Retinal pigment epithelial cell (primary cell): Measurements from ENCODE around the gene NPC1.

ENCODE experiments used
- DNase-seq: peaks from one replicate; pipeline ENCODE4 v3.0.0-alpha.2; 2010; ENCODE audit warnings: low read depth
- H3K4me3 ChIP-seq: 2 replicates; pipeline ENCODE4 v1.5.1; 2011; ENCODE audit warnings: mild to moderate bottlenecking, low read length, control low read depth, moderate library complexity
- TF ChIP-seq, protein P1 (sequence below): conservative IDR thresholded peaks from 2 replicates; pipeline ENCODE4 v1.5.1; 2011; ENCODE audit warnings: low read depth, low read length, control low read depth, inconsistent platforms

Gene NPC1

DNA sequence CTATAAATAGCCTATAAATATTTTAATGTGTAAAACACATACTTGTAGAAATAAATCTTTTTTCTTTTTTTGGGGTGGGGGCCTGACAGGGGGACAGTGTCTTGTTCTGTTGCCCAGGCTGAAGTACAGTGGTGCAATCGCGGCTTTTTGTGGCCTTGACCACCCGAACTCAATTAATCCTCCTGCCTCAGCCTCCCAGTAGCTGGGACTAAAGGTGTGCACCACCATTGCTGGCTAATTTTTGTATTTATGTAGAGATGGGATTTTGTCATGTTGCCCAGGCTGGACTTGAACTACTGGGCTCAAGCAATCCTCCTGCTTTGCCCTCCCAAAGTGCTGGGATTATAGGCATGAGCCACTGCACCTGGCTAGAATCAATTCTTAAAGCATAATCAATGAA is 37.6 kb downstream of the NPC1 start:
- TF ChIP-seq, protein P1, sequence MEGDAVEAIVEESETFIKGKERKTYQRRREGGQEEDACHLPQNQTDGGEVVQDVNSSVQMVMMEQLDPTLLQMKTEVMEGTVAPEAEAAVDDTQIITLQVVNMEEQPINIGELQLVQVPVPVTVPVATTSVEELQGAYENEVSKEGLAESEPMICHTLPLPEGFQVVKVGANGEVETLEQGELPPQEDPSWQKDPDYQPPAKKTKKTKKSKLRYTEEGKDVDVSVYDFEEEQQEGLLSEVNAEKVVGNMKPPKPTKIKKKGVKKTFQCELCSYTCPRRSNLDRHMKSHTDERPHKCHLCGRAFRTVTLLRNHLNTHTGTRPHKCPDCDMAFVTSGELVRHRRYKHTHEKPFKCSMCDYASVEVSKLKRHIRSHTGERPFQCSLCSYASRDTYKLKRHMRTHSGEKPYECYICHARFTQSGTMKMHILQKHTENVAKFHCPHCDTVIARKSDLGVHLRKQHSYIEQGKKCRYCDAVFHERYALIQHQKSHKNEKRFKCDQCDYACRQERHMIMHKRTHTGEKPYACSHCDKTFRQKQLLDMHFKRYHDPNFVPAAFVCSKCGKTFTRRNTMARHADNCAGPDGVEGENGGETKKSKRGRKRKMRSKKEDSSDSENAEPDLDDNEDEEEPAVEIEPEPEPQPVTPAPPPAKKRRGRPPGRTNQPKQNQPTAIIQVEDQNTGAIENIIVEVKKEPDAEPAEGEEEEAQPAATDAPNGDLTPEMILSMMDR: no peak
- no peak for DNase-seq

DNA sequence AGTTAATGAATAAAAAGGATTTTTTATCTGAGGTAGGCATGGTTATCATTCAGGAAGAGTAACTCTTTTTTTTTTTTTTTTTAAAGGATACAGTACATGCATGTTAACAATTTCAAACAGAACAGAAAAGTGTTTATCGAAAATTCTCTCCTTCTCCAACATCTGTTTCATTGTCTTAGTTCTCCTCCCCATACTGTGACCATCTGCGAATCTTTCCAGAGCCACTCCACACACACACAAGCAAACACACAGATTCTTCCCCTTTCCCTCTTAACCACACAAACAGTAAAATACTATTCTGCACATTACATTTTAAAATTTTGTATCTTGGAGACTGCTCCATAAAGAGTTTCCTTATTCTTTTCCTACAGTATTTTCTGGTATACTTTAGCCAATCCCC is 38.0 kb downstream of the NPC1 start:
- no peak overlapping the region for H3K4me3 ChIP-seq
- TF ChIP-seq, protein P1: no peak
- DNase-seq: no peak

More for the DNA sequence above, 37.6 kb downstream of the NPC1 start:
- H3K4me3 ChIP-seq: no peak overlapping the region

DNA sequence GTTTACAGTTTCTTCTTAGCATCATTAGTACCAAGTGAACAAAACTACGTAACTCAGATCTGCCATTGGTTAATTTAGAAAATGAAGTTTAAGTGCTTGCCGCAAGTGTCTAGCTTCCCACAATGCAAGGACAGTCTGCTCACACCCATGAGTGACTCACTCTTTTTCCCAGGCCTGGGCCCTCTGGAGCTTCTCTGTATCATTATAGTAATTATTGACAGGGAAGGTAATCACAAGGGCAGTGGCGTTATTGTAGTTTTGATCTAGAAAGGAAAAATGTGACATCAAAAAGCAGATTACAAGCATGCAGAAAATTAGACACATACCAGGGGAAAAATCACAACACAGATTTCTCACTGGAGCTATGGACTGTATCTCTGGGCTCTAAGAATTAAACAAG is 38.5 kb downstream of the NPC1 start:
- TF ChIP-seq, protein P1: no peak
- DNase-seq: no peak
- H3K4me3 ChIP-seq: no peak overlapping the region

DNA sequence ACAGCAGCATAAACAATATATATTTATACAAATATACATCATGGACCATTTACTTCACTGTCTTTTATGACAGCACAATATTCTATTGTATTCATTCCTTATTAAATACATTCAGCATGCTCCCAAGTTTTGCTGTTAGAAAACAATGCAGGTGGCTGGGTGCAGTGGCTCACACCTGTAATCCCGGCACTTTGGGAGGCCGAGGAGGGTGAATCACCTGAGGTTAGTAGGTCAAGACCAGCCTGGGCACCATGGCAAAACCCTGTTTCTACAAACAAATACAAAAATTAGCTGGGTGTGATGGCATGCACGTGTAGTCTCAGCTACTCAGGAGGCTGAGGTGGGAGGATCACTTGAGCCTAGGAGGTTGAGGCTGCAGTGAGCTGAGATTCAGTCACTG is 39.0 kb downstream of the NPC1 start:
- TF ChIP-seq, protein P1: no peak

DNA sequence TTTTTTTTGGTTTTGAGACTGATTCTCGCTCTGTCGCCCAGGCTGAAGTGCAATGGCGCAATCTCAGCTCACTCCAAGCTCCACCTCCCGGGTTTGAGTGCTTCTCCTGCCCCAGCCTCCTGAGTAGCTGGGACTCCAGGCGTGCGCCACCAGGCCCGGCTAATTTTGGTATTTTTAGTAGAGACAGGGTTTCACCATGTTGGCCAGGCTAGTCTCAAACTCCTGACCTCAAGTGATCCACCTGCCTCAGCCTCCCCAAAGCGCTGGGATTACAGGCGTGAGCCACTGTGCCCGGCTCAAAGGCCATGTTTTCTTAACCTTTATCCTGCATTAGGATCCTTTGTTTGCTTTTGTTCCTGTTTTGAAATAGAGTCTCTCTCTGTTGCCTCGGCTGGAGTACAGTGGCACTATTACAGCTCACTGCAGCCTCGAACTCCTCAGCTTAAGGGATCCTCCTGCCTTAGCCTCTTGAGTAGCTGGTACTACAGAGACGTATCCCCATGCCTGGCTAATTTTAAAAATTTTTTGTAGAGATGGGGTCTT is 41.0 kb downstream of the NPC1 start:
- TF ChIP-seq, protein P1: no peak
- no peak overlapping the region for H3K4me3 ChIP-seq
- DNase-seq: no peak

More for the DNA sequence above, 39.0 kb downstream of the NPC1 start:
- no peak overlapping the region for H3K4me3 ChIP-seq
- no peak for DNase-seq

DNA sequence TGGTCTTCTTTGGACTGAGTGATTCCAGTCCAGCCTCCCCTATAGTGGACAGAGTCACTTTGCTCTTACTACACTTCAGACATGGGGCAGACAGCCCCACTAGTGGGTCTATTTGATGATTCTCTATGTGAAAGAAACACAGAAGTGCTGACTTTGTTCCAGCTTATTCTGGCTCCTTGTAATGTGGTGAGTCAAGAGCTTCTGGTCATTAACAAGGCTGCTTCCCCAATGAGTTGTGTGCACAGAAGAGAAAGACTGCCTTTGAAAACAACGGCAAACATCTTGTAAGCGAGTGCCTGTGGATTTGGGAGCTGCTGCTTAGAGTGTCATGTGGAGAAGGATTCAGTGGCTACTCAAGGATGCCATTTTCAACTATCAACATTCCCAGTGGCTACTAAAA is 43.8 kb downstream of the NPC1 start:
- H3K4me3 ChIP-seq: no peak overlapping the region
- TF ChIP-seq, protein P1: no peak
- DNase-seq: no peak

DNA sequence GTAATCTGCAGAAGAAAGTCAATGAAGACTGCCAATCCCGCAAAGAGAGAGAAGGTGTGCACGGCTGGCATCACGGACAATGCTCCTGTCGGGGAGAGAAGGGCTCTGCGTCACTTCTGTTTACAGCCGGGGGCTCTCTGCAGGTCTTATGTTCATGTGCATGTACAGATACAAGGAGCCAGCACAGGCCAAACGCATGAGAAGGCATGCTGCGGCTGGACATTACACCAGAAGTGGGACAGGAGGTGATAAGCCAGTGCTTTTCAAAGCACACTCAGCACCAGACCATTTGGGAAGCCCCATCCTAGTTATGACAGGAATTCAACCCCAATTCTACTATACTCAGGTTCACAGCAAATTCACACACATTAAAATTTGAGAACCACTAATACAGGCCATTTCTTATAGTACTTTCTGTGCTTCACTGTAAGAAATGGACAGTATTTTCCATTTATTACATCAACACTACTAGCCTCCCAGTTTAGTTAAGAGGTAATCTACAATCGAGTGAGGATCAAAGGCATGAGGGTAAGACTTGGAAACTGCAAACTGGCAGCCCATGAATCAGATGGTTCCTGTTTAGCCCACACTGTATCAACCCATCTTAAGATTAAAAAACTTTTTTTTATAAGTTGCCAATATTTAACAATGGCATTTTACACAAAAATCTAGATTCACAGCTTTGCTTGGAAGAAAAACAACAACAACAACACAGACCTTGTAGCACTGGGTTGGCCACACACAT is 44.8 kb downstream of the NPC1 start:
- no peak for DNase-seq
- TF ChIP-seq, protein P1: no peak
- H3K4me3 ChIP-seq: no peak overlapping the region
